Measurements from ENCODE around the gene STARD6.
"Not testable (repeated sequence)": the region's sequence is repeated elsewhere in the genome, so short reads cannot be mapped to it uniquely, and the experiment has no call there.

Gene STARD6

GRCh38 chr18:54386800-54387495, 29.3 kb upstream of the STARD6 start:
- H3K9me3 ChIP-seq (ENCODE audit: control insufficient read depth in 1 of 2, low read length in 2 of 2); H3K4me3 ChIP-seq (ENCODE audit: low read depth in 1 of 2, low read length in 2 of 2); H3K27me3 ChIP-seq (ENCODE audit: control insufficient read depth in 1 of 2, insufficient read depth in 2 of 2, low read length in 2 of 2); H3K9ac ChIP-seq (ENCODE audit: low read depth in 1 of 2, low read length in 2 of 2); H3K4me1 ChIP-seq (ENCODE audit: control insufficient read depth in 1 of 2, insufficient read depth in 2 of 2, low read length in 2 of 2); H3K36me3 ChIP-seq (ENCODE audit: control insufficient read depth in 1 of 2, insufficient read depth in 2 of 2, low read length in 2 of 2); H3K27ac ChIP-seq (ENCODE audit: low read depth, low read length): not testable (repeated sequence)

GRCh38 chr18:54386043-54386442, 28.4 kb upstream of the STARD6 start:
- H3K27me3 ChIP-seq (ENCODE audit: control insufficient read depth in 1 of 2, insufficient read depth in 2 of 2, low read length in 2 of 2) = no peaks in the 10 kb centered on the region
- H3K4me3 ChIP-seq (ENCODE audit: low read depth in 1 of 2, low read length in 2 of 2) = no peak overlapping the region
- no peaks in the 10 kb centered on the region for H3K9me3 ChIP-seq (ENCODE audit: control insufficient read depth in 1 of 2, low read length in 2 of 2)
- no peak overlapping the region for H3K27ac ChIP-seq (ENCODE audit: low read depth, low read length)
- H3K4me1 ChIP-seq (ENCODE audit: control insufficient read depth in 1 of 2, insufficient read depth in 2 of 2, low read length in 2 of 2) = no peaks in the 10 kb centered on the region
- H3K9ac ChIP-seq (ENCODE audit: low read depth in 1 of 2, low read length in 2 of 2) = no peak overlapping the region
- no peaks in the 10 kb centered on the region for H3K36me3 ChIP-seq (ENCODE audit: control insufficient read depth in 1 of 2, insufficient read depth in 2 of 2, low read length in 2 of 2)

DNA sequence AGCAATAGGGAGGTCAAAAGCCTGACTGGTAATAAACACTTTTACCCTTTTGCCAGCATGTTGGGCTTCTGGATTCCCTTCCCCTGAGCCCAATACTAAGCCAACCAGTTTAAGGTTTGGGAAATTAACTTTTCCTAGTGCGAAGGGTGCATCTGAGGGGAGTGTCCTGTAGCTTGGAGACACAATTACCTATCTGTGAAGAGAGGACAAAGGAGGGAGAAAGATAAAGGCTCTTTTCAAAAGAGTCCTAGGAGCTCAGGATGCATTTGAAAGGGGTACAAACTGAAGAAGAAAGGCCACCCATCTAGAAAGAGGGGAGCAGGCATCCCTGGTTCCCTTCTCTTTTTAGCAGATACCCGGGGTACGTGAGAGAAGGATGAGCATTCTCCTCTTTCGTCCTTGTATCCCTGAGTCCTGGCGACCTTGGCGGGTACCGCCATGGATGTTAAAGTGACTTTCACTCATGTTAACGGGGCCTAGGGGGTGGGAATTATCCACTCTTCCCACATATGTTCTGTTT, 25.1 kb upstream of the STARD6 start:
- H3K9ac ChIP-seq (ENCODE audit: low read depth in 1 of 2, low read length in 2 of 2) = no peak overlapping the region
- H3K27ac ChIP-seq (ENCODE audit: low read depth, low read length) = no peak overlapping the region
- H3K36me3 ChIP-seq (ENCODE audit: control insufficient read depth in 1 of 2, insufficient read depth in 2 of 2, low read length in 2 of 2) = no peaks in the 10 kb centered on the region
- no peak overlapping the region for H3K4me3 ChIP-seq (ENCODE audit: low read depth in 1 of 2, low read length in 2 of 2)
- H3K4me1 ChIP-seq (ENCODE audit: control insufficient read depth in 1 of 2, insufficient read depth in 2 of 2, low read length in 2 of 2) = no peaks in the 10 kb centered on the region
- H3K27me3 ChIP-seq (ENCODE audit: control insufficient read depth in 1 of 2, insufficient read depth in 2 of 2, low read length in 2 of 2) = no peaks in the 10 kb centered on the region
- no peaks in the 10 kb centered on the region for H3K9me3 ChIP-seq (ENCODE audit: control insufficient read depth in 1 of 2, low read length in 2 of 2)

GRCh38 chr18:54382076-54382475, 24.4 kb upstream of the STARD6 start:
- Histone ChIP-seq H3K9ac (ENCODE audit: low read depth in 1 of 2, low read length in 2 of 2) (no peak overlapping the region), H3K4me3 (ENCODE audit: low read depth in 1 of 2, low read length in 2 of 2) (no peak overlapping the region), H3K4me1 (ENCODE audit: control insufficient read depth in 1 of 2, insufficient read depth in 2 of 2, low read length in 2 of 2) (no peaks in the 10 kb centered on the region), H3K36me3 (ENCODE audit: control insufficient read depth in 1 of 2, insufficient read depth in 2 of 2, low read length in 2 of 2) (no peaks in the 10 kb centered on the region), H3K27me3 (ENCODE audit: control insufficient read depth in 1 of 2, insufficient read depth in 2 of 2, low read length in 2 of 2) (no peaks in the 10 kb centered on the region), H3K9me3 (ENCODE audit: control insufficient read depth in 1 of 2, low read length in 2 of 2) (no peaks in the 10 kb centered on the region), H3K27ac (ENCODE audit: low read depth, low read length) (no peak overlapping the region)

- Histone ChIP-seq H3K36me3 (ENCODE audit: control insufficient read depth in 1 of 2, insufficient read depth in 2 of 2, low read length in 2 of 2) (no peaks in the 10 kb centered on the region), H3K9ac (ENCODE audit: low read depth in 1 of 2, low read length in 2 of 2) (no peak overlapping the region), H3K4me1 (ENCODE audit: control insufficient read depth in 1 of 2, insufficient read depth in 2 of 2, low read length in 2 of 2) (no peaks in the 10 kb centered on the region), H3K9me3 (ENCODE audit: control insufficient read depth in 1 of 2, low read length in 2 of 2) (no peaks in the 10 kb centered on the region), H3K4me3 (ENCODE audit: low read depth in 1 of 2, low read length in 2 of 2) (no peak overlapping the region), H3K27ac (ENCODE audit: low read depth, low read length) (no peak overlapping the region), H3K27me3 (ENCODE audit: control insufficient read depth in 1 of 2, insufficient read depth in 2 of 2, low read length in 2 of 2) (no peaks in the 10 kb centered on the region)
These were observed 24.0 kb upstream of the STARD6 start for GRCh38 chr18:54381640-54382039.

GRCh38 chr18:54378057-54378456, 20.4 kb upstream of the STARD6 start:
- Histone ChIP-seq H3K4me3 (ENCODE audit: low read depth in 1 of 2, low read length in 2 of 2) (no peak overlapping the region), H3K4me1 (ENCODE audit: control insufficient read depth in 1 of 2, insufficient read depth in 2 of 2, low read length in 2 of 2) (no peaks in the 10 kb centered on the region), H3K9ac (ENCODE audit: low read depth in 1 of 2, low read length in 2 of 2) (no peak overlapping the region), H3K36me3 (ENCODE audit: control insufficient read depth in 1 of 2, insufficient read depth in 2 of 2, low read length in 2 of 2) (no peaks in the 10 kb centered on the region), H3K9me3 (ENCODE audit: control insufficient read depth in 1 of 2, low read length in 2 of 2) (no peaks in the 10 kb centered on the region), H3K27me3 (ENCODE audit: control insufficient read depth in 1 of 2, insufficient read depth in 2 of 2, low read length in 2 of 2) (no peaks in the 10 kb centered on the region), H3K27ac (ENCODE audit: low read depth, low read length) (no peak overlapping the region)

GRCh38 chr18:54360406-54360805, 2.7 kb upstream of the STARD6 start:
- Histone ChIP-seq H3K9me3 (ENCODE audit: control insufficient read depth in 1 of 2, low read length in 2 of 2) (no peaks in the 10 kb centered on the region), H3K4me1 (ENCODE audit: control insufficient read depth in 1 of 2, insufficient read depth in 2 of 2, low read length in 2 of 2) (peaks cover 0 to 6% of the 10 kb centered on the region in 2 donors), H3K27me3 (ENCODE audit: control insufficient read depth in 1 of 2, insufficient read depth in 2 of 2, low read length in 2 of 2) (peaks cover 0 to 7% of the 10 kb centered on the region in 2 donors), H3K36me3 (ENCODE audit: control insufficient read depth in 1 of 2, insufficient read depth in 2 of 2, low read length in 2 of 2) (no peaks in the 10 kb centered on the region), H3K4me3 (ENCODE audit: low read depth in 1 of 2, low read length in 2 of 2) (no peak overlapping the region), H3K27ac (ENCODE audit: low read depth, low read length) (no peak overlapping the region), H3K9ac (ENCODE audit: low read depth in 1 of 2, low read length in 2 of 2) (no peak overlapping the region)

GRCh38 chr18:54359233-54359632, 1.6 kb upstream of the STARD6 start:
- Histone ChIP-seq H3K4me3 (ENCODE audit: low read depth in 1 of 2, low read length in 2 of 2) (no peak overlapping the region), H3K9ac (ENCODE audit: low read depth in 1 of 2, low read length in 2 of 2) (no peak overlapping the region), H3K4me1 (ENCODE audit: control insufficient read depth in 1 of 2, insufficient read depth in 2 of 2, low read length in 2 of 2) (peaks cover 0 to 6% of the 10 kb centered on the region in 2 donors)

DNA sequence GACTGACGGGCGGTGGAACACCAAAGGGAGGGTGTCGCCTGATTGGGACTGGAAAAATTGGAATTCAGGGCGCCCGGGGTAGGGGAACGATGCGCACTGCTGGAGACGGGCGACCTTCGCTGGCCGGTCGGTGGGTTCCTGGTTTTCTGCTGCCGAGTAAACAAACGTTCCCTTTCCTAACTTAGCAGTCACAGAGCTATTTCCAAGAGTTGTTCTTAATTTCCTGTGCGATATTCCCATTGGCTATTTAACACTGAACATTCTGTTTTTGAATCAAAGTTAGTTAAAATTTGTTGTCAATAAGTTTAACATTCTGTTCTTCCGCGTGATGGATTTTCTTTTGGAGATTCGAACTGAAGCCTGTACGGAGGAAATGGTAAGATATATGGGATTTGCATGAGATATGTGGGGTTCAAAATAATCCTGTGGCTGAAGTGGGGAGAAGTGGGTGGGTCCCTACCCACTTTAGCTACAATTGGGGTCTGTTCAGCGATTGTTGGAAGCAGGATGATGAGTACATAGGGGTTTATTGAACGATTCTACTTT, 910 bp upstream of the STARD6 start:
- Histone ChIP-seq H3K4me1 (ENCODE audit: control insufficient read depth in 1 of 2, insufficient read depth in 2 of 2, low read length in 2 of 2) (peaks cover 0 to 6% of the 10 kb centered on the region in 2 donors), H3K27me3 (ENCODE audit: control insufficient read depth in 1 of 2, insufficient read depth in 2 of 2, low read length in 2 of 2) (peaks cover 0 to 7% of the 10 kb centered on the region in 2 donors), H3K9ac (ENCODE audit: low read depth in 1 of 2, low read length in 2 of 2) (peak overlapping the region; percentile 61 to 63), H3K4me3 (ENCODE audit: low read depth in 1 of 2, low read length in 2 of 2) (peak overlapping the region; percentile 74 to 89), H3K9me3 (ENCODE audit: control insufficient read depth in 1 of 2, low read length in 2 of 2) (no peaks in the 10 kb centered on the region), H3K27ac (ENCODE audit: low read depth, low read length) (no peak overlapping the region), H3K36me3 (ENCODE audit: control insufficient read depth in 1 of 2, insufficient read depth in 2 of 2, low read length in 2 of 2) (no peaks in the 10 kb centered on the region)

More at GRCh38 chr18:54359233-54359632, 1.6 kb upstream of the STARD6 start:
- H3K36me3 ChIP-seq (ENCODE audit: control insufficient read depth in 1 of 2, insufficient read depth in 2 of 2, low read length in 2 of 2) = no peaks in the 10 kb centered on the region
- no peak overlapping the region for H3K27ac ChIP-seq (ENCODE audit: low read depth, low read length)
- H3K27me3 ChIP-seq (ENCODE audit: control insufficient read depth in 1 of 2, insufficient read depth in 2 of 2, low read length in 2 of 2) = peaks cover 0 to 7% of the 10 kb centered on the region in 2 donors
- no peaks in the 10 kb centered on the region for H3K9me3 ChIP-seq (ENCODE audit: control insufficient read depth in 1 of 2, low read length in 2 of 2)

DNA sequence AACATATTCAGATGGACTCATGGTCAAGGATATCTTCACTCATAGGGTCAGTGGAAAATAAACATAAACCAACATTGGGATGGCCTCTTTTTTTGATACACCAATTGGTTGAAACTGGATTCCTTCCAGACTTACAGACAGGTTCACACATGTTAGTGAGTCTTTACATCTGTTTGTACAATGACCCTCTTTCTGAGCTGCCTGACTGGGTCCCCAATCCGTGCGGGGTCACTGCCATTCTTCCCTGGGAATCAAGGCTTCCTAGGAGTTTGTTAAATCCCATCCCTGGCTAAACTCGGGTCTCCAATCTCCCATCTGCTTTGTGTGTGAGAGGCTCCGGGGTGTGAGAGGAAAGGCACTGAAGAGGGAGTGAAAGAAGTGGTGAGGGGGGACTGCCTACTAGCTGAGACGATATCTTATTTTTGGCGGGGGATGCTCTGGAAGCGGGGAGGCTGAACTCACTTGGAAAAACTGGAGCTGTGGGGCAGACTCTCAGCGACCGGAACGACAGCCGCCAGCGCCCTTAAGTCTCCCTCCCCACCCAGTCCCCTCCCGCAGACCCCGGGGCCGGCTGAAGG, 487 bp downstream of the STARD6 start:
- Histone ChIP-seq H3K4me1 (ENCODE audit: control insufficient read depth in 1 of 2, insufficient read depth in 2 of 2, low read length in 2 of 2) (peaks cover 0 to 6% of the 10 kb centered on the region in 2 donors), H3K9me3 (ENCODE audit: control insufficient read depth in 1 of 2, low read length in 2 of 2) (no peaks in the 10 kb centered on the region), H3K4me3 (ENCODE audit: low read depth in 1 of 2, low read length in 2 of 2) (peak overlapping the region; percentile 74 to 89), H3K9ac (ENCODE audit: low read depth in 1 of 2, low read length in 2 of 2) (peak overlapping the region; percentile 61 to 63), H3K27me3 (ENCODE audit: control insufficient read depth in 1 of 2, insufficient read depth in 2 of 2, low read length in 2 of 2) (peaks cover 0 to 7% of the 10 kb centered on the region in 2 donors), H3K36me3 (ENCODE audit: control insufficient read depth in 1 of 2, insufficient read depth in 2 of 2, low read length in 2 of 2) (no peaks in the 10 kb centered on the region), H3K27ac (ENCODE audit: low read depth, low read length) (no peak overlapping the region)

Data from duodenal mucosa (tissue), 2 donors.